Subcutaneous adipose tissue (tissue), 4 donors: Measurements from ENCODE around the gene ACYP1. TPM values are rescaled to one million over a fixed set of nuclear protein-coding genes. Genes with fewer than 3 reads are reported as not detected.

Experiments
- CTCF ChIP-seq: fragments of 450-650 bp; IDR thresholded peaks from one replicate; pipeline ENCODE4 v1.5.1; 2016; ENCODE audit warnings: low read depth, mild to moderate bottlenecking, control low read depth, antibody characterized with exemption, moderate library complexity
- total RNA-seq, 4 donors: library from RNA; depleted of rRNA; stranded (reverse); fragments of >200 nt; gene quantifications; one replicate each; pipeline ENCODE4 v1.1.0, GENCODE V29; 2016

ACYP1 gene
- total RNA-seq, 4 donors from 2014 or later, result 8.1 to 14.1 (median 11.5) TPM

- no peak for TF ChIP-seq CTCF
These were observed 31.9 kb upstream of the ACYP1 start for GRCh38 chr14:75095690-75096089.

DNA sequence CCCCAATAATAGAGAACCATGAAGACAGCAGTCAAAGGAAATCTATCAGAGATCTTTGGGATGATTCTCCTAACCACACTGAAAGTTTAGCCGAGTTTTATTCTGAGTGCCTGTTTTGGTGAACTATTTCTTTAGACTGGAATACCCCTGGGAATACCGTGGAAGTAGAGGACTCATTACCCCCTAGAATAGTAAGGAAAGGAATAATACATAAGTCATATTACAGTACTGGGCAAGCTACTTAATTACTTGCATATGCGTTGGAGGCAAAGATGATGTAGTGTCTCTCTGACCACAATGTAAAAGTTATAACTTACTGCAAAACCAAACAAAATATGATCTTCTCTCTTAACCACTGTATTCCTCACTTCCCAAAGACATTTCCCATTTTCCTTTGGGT lies 31.1 kb upstream of the ACYP1 start:
- no peak for TF ChIP-seq CTCF

- no peak for TF ChIP-seq CTCF
These were observed 28.9 kb upstream of the ACYP1 start for GRCh38 chr14:75092698-75093097.

GRCh38 chr14:75091251-75091650 lies 27.4 kb upstream of the ACYP1 start:
- no peak for TF ChIP-seq CTCF

DNA sequence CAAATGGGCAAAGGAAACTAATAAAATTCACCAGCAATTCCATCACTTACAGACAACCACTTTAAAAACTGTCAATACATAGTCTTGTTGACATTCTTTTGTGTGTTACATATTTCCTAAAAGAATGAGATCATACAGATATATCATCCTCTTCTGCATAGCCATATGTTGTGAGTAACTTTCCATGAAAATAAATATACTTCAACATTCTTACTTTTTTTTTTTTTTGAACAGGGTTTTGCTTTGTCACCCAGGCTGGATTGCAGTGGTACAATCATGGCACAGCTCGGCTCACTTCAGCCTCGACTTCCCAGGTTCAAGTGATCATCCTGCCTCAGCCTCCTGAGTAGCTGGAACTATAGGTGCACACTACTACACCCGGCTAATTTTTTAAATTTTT lies 26.5 kb upstream of the ACYP1 start:
- no peak for TF ChIP-seq CTCF

DNA sequence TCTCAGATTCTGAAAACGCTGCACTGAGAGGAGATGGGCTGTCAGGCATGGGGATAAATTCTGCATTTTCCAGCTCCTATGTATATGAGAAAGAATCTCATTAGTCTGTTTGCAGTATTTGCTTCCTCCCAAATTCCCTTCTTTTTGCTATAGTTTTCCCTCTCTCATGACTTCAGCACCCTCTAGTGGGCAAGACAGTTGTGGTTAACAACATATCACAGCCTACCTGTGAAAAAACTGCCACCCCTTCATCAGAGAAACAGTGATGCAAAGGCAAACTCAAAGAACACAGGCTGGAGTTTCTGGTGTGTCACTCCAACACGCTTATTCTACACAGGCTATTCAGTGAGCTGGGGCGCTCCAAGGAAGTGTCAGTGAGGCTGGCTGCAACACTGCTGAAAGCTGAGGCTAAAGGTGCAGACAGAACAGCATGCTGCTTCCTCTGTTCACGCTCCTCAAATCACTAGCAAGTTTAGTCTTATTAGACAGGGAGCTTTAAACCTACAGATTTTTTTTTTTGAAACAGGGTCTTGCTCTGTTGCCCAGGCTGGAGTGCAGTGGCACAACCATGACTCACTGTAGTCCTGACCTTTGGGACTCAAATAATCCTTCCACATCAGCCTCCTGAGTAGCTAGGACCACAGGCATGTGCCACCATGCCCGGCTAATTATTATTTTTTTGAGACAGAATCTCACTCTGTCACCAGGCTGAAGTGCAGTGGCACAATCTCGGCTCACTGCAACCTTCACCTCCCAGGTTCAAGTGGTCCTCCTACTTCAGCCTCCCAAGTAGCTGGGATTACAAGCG lies 24.9 kb upstream of the ACYP1 start:
- TF ChIP-seq CTCF, result no peak

- no peak for TF ChIP-seq CTCF
These were observed 24.3 kb upstream of the ACYP1 start for GRCh38 chr14:75088153-75088552.
